HepG2 (cell line): ENCODE measurements around the gene SCAND1. TPM values are rescaled to one million over a fixed set of nuclear protein-coding genes. Genes with fewer than 3 reads are reported as not detected.

Experiments
- AGO1 ChIP-seq: fragments of 200-400 bp; formaldehyde crosslinking; IDR thresholded peaks from 2 replicates; pipeline ENCODE4 v1.6.1; 2017; ENCODE audit warnings: mild to moderate bottlenecking, low read depth, low read length, moderate library complexity; ENCODE audit not compliant: poor library complexity, severe bottlenecking
- ARID2 ChIP-seq: sonication (generic); formaldehyde crosslinking; IDR thresholded peaks from 2 replicates; pipeline ENCODE4 v1.8.1; 2022; ENCODE audit warnings: mild to moderate bottlenecking, missing genetic modification reagents, borderline replicate concordance
- CHD4 ChIP-seq: fragments of 200-600 bp; sonication (generic); IDR thresholded peaks from 2 replicates; pipeline ENCODE4 v1.7.0; 2017; ENCODE audit warnings: mild to moderate bottlenecking, low read length, borderline replicate concordance
- GMEB2 ChIP-seq: IDR thresholded peaks from 2 replicates; pipeline ENCODE4 v1.6.1; 2016; ENCODE audit warnings: missing biosample characterization, missing genetic modification reagents, low read depth
- HIC2 ChIP-seq: sonication (generic); formaldehyde crosslinking; IDR thresholded peaks from 2 replicates; pipeline ENCODE4 v1.9.0; 2022; ENCODE audit warnings: low read depth, missing genetic modification reagents
- HMGXB3 ChIP-seq: sonication (generic); formaldehyde crosslinking; IDR thresholded peaks from 2 replicates; pipeline ENCODE4 v1.4.0; 2020; ENCODE audit warnings: missing genetic modification reagents, borderline replicate concordance
- IRX3 ChIP-seq: sonication (generic); formaldehyde crosslinking; IDR thresholded peaks from 2 replicates; pipeline ENCODE4 v1.8.1; 2023; ENCODE audit warnings: mild to moderate bottlenecking, low read depth, missing genetic modification reagents, borderline replicate concordance
- KLF15 ChIP-seq: sonication (generic); formaldehyde crosslinking; IDR thresholded peaks from 2 replicates; pipeline ENCODE4 v1.8.1; 2023; ENCODE audit warnings: borderline replicate concordance, mild to moderate bottlenecking, inconsistent platforms, missing genetic modification reagents, mixed read lengths
- MATR3 ChIP-seq: sonication (generic); formaldehyde crosslinking; IDR thresholded peaks from 2 replicates; pipeline ENCODE4 v1.4.0; 2020; ENCODE audit warnings: missing genetic modification reagents
- MIXL1 ChIP-seq: IDR thresholded peaks from 2 replicates; pipeline ENCODE4 v1.6.1; 2016
- NFE2 ChIP-seq: sonication (generic); formaldehyde crosslinking; IDR thresholded peaks from 2 replicates; pipeline ENCODE4 v1.4.0; 2020; ENCODE audit warnings: missing genetic modification reagents
- SNRNP70 ChIP-seq: fragments of 200-400 bp; formaldehyde crosslinking; IDR thresholded peaks from 2 replicates; pipeline ENCODE4 v1.6.1; 2017; ENCODE audit warnings: mild to moderate bottlenecking, low read depth, low read length, moderate library complexity
- ZFYVE20 ChIP-seq: sonication (generic); formaldehyde crosslinking; IDR thresholded peaks from 2 replicates; pipeline ENCODE4 v1.8.0; 2023; ENCODE audit warnings: low read depth, mild to moderate bottlenecking, moderate library complexity, missing genetic modification reagents, borderline replicate concordance
- ZNF10 ChIP-seq: sonication (generic); formaldehyde crosslinking; IDR thresholded peaks from 2 replicates; pipeline ENCODE4 v1.4.0; 2020; ENCODE audit warnings: mild to moderate bottlenecking, low read depth, missing genetic modification reagents, borderline replicate concordance
- ZNF160 ChIP-seq: sonication (generic); formaldehyde crosslinking; IDR thresholded peaks from 2 replicates; pipeline ENCODE4 v1.8.0; 2022; ENCODE audit warnings: mild to moderate bottlenecking, inconsistent platforms, missing genetic modification reagents
- ZNF180 ChIP-seq: sonication (generic); formaldehyde crosslinking; IDR thresholded peaks from 2 replicates; pipeline ENCODE4 v1.4.0; 2020; ENCODE audit warnings: low read depth, missing genetic modification reagents, borderline replicate concordance
- ZNF205 ChIP-seq: IDR thresholded peaks from 2 replicates; pipeline ENCODE4 v1.6.1; 2018; ENCODE audit warnings: missing biosample characterization, missing genetic modification reagents
- ZNF841 ChIP-seq: sonication (generic); formaldehyde crosslinking; IDR thresholded peaks from 2 replicates; pipeline ENCODE4 v1.8.1; 2023; ENCODE audit warnings: missing genetic modification reagents, borderline replicate concordance
- polyA plus RNA-seq, 8 experiments: library from polyadenylated mRNA; depleted of rRNA in 3 of 8; stranded (reverse) in 7 of 8; unstranded in 1 of 8; fragments of >200 nt; fragmentation: Illumina TruSeq in 4 of 8; extraction: Trizol in 4 of 8; gene quantifications; 2 replicates each; pipeline versions ENCODE4 v1.2.1 to v1.2.3, GENCODE V29; 2011 to 2016; ENCODE audit warnings: low read depth in 4 of 8, missing spikeins in 1 of 8, mixed read lengths in 1 of 8; ENCODE audit not compliant: insufficient read depth in 1 of 8
- total RNA-seq, 5 experiments: library from RNA; depleted of rRNA; stranded (reverse); fragments of >200 nt; fragmentation: Illumina TruSeq; extraction: Trizol; gene quantifications; 2 replicates each; pipeline ENCODE4 v1.2.3, GENCODE V29; 2016; ENCODE audit warnings: low read depth in 1 of 5
- TF ChIP-seq, protein P1 (sequence below): sonication (generic); formaldehyde crosslinking; IDR thresholded peaks from 2 replicates; pipeline ENCODE4 v1.8.0; 2022; ENCODE audit warnings: mild to moderate bottlenecking, missing genetic modification reagents, moderate library complexity

Gene SCAND1
- total and polyA plus RNA-seq, 2 of the 13 experiments (the other 11 are each of a cell fraction or from before 2014, with no cell fraction given) = 19.3 to 109 TPM

DNA sequence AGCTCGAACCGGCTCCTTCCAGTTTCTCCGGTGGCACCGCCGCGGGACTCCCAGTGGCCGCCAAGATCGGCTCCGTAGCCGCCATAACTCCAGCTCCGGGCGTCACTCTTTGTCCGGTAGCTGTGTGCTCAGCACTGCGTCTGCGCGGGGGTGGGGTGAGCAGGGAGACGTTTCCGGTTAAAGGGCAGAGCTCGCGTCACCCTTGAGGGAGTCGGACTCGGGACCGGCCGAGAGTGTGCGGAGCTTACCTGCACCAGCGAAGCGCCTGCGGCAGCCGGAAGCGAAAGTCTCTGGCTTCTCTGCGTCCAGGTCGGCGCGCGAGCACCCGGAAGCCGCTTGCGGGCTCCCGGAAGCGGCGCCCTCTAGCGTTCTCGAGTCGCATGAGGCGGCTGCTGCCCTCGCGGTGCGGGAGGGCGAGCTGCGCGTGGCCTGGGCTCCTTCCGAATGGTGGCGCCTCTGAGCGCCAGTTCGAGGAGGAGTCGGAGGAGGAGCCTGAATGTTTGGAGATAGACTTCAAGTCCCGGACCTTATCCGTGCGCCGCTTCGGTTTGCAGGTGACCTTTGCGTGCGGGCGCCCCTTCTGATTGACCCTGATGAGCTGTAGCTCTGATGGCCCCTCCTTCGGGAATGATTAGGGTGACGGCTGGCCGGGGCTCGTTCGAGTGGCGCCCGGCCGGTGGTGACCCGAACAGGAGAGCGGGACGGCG, at the start of gene SCAND1 (continued):
- TF ChIP-seq HMGXB3 (CRISPR knock-in tag) (peak; percentile 93), MATR3 (CRISPR knock-in tag) (no peak), ARID2 (peak; percentile 86; the same call in 1 of the 2 replicates), CHD4 (no peak), MIXL1 (peak; percentile 93), GMEB2 (CRISPR knock-in tag) (peak; percentile 76), ZNF205 (peak; percentile 97), HIC2 (CRISPR knock-in tag) (peak; percentile 77; the same call in 1 of the 2 replicates), NFE2 (no peak), KLF15 (CRISPR knock-in tag) (peak; percentile 96), ZNF841 (CRISPR knock-in tag) (no peak; the same call in 1 of the 2 replicates), ZFYVE20 (CRISPR knock-in tag) (peak; percentile 16; the same call in 1 of the 2 replicates), AGO1 (peak; percentile 74), ZNF10 (no peak), ZNF180 (peak; percentile 14; the same call in 1 of the 2 replicates), IRX3 (CRISPR knock-in tag) (peak; percentile 88), SNRNP70 (no peak), ZNF160 (peak; percentile 98)
- TF ChIP-seq, protein P1, sequence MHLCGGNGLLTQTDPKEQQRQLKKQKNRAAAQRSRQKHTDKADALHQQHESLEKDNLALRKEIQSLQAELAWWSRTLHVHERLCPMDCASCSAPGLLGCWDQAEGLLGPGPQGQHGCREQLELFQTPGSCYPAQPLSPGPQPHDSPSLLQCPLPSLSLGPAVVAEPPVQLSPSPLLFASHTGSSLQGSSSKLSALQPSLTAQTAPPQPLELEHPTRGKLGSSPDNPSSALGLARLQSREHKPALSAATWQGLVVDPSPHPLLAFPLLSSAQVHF (CRISPR knock-in tag) = peak; percentile 86
